NCI-H446 (cell line): ENCODE data around the gene SRRM4.
"Not testable (repeated sequence)": the region's sequence is repeated elsewhere in the genome, so short reads cannot be mapped to it uniquely, and the experiment has no call there.

ENCODE experiments used
- DNase-seq, 2 experiments: peaks; one replicate each; lab custom pipeline; 2025; lab: John Stamatoyannopoulos, UW

The SRRM4 gene, protein sequence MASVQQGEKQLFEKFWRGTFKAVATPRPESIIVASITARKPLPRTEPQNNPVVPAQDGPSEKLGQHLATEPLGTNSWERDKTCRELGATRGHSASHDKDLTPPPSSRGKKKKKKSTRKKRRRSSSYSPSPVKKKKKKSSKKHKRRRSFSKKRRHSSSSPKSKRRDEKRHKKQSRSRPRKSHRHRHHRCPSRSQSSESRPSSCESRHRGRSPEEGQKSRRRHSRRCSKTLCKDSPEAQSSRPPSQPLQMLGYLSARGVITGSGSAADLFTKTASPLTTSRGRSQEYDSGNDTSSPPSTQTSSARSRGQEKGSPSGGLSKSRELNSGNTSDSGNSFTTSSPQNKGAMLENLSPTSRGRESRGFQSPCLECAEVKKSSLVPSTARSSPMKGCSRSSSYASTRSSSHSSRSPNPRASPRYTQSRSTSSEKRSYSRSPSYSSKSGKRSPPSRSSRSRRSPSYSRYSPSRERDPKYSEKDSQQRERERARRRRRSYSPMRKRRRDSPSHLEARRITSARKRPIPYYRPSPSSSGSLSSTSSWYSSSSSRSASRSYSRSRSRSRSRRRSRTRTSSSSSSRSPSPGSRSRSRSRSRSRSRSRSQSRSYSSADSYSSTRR

DNA sequence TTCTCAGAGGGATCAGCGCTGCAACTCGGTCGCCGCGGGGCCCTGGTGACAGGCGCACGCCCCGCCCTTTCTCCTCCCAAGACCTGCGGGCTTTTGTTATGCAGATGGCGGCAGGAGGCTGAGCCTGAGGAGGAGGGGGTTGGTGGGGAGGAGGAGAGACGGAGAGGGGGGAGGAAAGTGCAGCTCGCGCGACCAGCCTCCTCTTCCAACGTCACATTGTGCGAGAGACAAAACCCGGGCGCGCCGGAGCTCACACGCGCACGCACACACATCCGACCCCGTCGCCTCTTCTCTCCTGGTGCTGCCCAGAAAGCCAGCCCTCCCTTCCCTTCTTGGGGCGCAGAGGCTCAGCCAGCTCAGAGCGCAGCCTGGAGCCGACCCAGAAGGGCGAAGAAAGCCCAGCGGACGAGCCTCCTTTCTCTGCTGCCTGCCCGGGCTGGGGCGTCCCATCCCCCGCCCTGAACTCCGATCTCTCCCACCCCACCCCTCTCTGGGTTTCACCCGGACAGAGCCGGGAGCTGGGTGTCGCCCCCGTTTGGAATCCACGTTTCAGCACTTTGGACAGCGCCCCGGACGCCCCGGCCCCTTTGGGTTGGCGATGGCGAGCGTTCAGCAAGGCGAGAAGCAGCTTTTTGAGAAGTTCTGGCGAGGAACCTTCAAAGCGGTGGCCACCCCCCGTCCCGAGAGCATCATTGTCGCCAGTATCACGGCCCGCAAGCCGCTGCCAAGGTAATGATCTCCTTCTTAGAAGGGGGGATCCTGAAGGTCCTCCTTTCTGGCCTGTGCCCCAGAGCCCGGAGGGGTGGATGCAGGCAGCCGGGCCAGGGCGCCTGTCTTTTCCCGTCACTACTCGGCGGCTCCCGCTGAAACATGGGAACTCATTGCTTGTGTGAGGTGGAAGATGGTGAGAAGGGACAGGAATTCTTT, at the start of gene SRRM4:
TSS of gene SRRM4 (plus strand) at position 257 of the 927 bp plus-strand sequence. CDS start at position 599, 342 bp downstream.
- peak; percentile 88 to 91 for DNase-seq

DNA sequence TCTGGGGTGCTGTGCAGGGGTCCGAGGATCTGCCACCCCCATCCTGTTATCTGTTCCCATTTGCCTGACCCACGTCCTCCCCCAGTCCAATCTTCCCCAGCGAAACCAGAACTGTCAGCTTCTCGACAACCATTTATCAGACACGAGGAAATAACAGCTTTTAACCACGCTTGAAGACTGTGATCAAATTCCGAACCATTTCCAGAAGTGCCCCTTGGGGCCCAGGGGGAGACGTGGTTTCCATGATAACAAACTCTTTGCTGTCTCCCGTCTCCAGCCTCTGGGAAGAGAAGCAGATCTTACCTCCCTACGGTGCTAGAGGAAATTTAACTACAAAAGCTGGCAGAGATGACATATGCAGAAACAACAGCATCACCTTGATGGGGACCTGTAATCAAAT, 35.1 kb upstream of the SRRM4 start:
- no peak for DNase-seq

DNA sequence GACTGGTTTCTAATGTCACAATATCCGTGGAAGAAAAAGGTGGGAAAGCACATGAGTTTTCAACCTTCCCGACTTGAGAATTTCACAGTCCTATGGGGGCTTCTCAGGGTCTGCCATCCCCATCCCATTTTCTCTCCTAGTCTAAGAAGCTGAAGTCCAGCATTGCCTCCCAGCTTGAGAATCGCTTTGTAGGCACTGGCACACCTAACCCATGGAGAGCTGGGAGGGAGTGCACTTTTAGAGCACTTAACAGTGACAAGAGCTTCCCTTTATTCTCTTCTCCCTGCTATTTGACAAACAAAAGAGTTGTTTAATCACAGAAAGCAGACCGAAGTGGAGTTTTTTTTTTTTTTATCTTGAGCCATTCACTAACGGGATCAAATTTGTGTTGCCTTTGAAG, 22.8 kb upstream of the SRRM4 start:
- no peak for DNase-seq

DNA sequence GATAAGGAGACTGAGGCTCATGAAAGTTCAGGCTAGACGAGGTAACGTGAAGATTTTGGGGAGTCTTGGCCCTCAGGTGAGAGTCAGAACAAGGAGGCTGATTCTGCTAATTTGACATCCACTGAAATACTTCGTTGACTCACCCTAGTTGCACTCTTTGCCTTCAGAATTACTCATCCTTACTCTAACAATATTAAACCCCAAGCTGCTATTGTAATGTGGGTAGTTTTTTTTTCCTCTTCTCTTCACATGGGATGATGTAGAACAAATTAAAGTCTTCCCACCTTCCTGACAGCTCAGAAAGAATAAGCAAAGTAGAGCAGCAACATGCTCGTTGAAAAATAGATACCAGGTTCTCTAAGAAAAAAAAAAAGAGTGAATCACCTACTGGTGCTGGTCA, 22.0 kb upstream of the SRRM4 start:
- DNase-seq, result no peak

DNA sequence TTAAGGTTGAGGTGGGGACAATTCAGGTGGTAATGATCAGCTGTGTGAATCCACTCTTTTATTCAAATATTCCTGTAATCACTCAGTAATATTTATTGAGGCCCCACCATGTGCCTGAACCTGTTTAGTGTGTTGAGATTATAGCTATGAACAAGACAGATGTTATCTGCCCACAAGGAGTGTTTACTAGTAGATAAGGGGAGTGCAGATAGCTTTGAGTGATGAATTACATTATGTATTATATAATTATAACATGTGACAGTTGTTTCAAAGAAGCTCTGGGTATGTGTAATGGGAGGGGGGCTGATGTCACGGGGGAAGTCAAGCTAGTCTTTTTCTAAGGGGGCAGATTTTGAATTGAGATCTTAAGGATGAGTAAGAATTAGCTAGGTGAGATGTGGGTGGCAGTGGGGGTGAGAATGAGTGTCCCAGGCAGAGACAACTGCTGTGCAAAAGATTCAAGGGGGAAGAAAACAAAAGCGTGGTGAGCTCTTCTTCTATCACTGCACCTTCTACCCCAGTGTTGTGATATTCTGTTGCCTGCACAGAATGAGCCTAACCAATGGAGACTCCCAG, 21.3 kb upstream of the SRRM4 start:
- DNase-seq, result no peak

DNA sequence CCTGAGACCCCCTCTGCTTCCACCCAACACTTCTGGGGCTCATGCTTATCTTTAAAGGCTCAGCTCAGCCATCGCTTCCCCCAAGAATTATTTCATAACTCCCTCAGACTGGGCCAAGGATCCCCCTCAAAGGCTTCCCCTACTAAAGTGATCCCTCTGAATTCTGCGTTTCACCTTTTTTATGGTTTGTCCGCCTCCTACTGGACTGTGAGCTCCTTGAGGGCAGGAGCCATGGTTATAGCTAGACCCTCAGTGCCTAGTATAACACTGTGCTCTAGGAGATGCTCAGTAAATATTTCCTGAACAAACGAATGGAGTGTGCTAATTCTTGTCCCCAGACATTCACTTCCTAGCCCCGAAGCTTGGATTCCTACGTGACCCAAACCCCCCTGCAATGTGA, 20.5 kb upstream of the SRRM4 start:
- DNase-seq, result no peak

DNA sequence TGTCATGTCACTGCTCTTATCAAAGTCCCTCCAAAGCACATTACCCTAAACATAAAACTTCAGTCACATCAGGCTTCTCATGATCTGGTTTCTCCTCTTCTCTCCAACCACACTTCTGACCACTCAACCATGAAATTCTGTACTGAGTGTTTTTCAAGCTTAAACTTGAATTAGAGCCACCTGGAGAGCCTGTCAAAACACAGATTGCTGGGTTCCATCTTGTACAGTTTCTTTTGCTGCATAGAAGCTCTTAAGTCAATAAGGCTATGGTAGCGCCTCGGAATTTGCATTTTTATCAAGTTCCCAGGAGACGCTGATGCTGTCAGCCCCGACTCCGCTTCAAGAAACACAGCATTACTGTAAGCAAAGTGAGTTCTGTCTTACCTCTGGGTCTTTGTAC, 16.4 kb upstream of the SRRM4 start:
- DNase-seq, result no peak

DNA sequence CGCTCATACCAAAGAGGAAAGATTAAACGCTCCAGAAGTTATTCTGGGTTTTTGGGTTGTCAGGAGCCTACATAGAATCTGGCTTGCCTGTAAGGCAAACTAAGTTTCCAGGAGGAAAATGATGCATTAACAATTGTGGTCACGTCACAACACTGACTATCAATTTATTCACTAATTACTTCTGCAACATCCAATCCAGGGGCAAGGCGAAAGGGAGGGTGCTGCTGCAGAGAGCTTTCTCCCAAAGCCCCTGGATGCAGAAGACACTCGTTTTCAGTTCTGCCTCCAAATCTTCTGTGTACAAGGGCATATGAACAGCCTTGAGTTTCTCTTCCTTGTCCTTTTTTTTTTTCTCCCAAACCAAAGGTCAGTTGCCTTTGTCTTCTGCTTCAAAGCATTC, 10.5 kb upstream of the SRRM4 start:
- no peak for DNase-seq

DNA sequence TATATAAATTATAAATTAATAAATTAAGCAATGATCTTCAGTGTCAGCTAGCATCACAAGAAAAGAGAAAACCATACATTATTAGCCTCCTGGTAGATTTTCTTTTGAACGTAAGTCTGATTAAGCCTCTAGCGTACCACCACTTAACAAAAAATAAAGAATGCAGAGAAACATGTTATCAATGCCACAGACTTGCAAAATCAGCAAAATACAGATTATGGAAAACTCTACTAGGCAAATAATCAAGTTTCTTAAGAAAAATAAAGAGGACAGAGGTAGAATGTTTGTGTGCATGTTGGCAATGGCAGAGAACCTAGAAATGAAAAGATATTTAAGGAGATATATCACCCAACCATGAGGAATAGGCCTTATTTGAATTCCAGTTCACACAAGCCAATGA, 8.4 kb upstream of the SRRM4 start:
- no peak for DNase-seq

DNA sequence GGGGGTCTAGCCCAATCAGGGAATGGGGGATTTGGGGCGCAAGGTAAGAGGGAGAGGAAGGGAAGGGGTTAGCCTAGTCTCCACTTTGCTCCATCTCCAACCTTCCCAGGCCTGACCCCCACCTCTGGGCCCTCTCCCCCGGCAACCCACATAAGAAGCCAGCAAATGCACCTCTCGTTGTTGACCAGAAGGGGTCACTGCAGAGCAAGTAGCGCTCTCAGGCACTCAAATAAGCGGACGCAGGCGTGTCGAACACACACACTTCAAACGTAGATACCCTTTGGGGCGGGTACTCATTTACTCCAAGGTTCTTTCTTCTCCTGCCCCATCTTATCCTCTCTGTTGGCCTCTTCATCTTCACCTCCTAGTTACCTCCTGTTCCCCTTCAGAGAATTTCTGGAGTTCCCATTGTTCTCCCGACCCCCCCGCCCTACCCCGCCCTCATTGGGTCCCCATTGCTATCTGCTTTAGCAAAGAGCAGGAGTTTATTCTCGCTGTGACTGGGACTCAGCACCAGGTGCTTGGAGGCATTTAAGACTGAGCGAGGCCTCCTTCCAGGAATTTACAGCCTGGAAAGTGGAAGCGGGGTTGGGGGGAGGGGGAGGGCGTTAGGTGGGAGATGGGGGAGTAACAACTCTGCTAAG, 1.5 kb upstream of the SRRM4 start:
- peak; percentile 72 to 89 for DNase-seq

DNA sequence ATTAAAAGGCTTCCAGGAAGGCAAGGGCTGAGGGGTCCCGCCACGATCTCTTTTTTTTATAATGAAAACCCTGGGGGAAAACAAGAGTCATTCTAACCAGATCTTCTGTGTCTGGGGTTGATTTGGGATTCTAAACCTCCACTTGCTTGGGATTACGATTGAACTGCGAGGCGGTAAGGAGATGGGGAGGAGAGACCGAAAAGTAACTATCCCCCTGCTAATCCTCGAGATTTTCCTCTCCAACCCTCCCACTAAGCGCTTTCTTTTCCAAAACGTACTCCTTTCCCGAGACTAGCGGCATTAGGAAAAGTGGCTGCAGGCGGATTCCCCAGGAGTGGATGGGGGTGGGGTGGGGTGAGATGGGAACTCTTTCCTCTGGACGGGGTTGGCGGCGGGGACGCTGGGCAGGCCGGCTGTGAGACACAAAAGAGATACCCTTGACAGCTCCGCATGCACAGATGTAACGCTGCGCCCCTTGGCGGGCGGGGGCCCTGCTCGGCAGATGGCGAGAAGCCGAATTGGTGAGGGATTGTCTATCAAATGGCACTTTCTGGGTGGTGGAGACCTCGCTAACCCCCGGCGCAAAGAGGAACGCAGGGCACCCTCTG, 830 bp upstream of the SRRM4 start:
- DNase-seq, result peak; percentile 48 to 79

DNA sequence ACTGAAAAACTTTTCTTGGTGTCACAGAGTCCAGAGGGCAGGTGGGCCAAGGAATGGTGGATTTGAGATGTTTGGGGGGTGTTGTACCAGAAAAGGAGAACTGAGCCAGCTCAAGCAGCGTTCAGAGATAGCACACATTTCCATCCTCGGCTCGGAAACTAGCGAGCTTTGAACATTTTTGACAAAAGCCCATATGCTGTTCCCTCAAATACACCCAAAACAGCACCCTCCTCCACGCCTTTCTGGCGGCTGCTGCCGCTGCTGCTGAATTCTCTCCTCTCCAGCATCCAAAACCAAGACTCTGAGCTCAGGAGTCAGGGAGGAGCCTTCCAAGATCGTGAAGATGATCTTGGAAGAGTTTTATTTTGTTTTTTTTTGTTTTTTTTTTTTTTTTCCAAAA, 961 bp downstream of the SRRM4 start:
- DNase-seq, result no peak

DNA sequence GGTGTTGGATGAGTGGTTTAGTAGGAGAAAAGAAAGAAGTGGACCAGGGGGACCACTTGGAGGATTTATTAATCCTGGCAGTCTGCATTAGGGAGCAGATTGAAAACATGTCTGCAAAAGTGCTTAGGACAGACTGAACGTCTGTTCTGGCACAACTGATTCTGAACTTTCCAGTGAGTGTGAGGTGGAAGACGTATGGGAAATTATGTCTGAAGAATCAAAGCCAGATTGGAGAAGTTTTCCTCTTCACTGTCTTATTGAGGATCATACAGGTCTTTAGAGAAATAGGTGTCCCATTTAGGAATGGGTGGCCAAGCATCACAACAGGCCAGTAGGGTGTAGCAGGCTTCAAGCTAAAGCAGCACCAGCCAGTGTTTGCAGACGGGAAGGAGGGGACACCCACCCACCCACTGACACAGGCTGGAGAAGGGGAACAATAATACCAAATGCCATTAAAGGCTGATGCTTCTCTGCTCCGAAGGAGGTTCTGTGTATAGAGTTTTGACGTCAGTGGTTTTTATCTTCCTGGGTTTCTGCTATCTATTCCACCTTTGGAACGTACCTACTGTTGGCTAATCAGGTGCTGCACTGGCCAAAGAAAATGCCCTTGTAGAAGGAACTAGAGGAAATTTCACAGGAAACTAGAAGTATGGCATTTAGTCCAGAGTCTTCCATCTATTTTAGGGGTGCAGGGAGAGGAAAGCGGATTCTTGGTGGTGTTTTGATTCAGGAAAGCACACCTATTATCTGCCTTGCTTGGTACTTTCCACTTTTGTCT, 1.8 kb downstream of the SRRM4 start:
- DNase-seq, result no peak

DNA sequence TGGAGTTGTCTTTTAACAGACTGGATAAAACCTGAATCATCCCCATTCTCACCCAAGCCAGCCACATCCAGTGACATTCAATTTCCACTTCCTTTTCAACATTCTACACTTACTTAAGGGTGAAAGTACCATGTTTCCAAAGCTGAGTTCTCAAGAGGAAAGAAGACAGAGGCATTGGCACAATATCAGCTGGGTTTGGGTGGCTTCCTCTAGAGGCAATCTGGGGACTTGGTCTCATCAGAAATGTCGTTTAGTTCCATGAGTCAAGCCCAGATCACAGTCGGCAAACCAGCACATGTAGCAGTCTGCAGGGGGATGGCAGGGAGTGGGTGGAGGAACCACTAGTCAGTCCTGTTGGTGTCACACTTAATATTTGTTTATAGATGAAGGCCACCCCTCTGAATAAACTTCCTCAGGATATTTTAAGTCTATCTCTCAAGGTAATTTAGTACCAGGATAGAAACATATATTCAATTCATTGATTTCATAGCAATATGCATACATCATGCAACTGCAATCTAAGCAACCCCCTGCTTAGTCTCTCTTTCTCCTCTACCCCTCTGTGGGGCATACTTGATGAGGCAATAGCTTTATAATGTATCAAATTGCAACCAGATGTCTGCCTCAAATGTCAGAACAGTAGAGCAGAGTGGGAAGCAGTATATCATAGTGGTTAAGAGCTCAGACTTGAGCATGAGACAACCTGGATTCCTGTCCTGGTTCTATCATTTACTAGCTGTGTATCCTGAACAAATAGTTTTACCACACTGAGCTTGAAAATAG, 3.0 kb downstream of the SRRM4 start:
- peak in 1 of 2 experiments; percentile 41 for DNase-seq

DNA sequence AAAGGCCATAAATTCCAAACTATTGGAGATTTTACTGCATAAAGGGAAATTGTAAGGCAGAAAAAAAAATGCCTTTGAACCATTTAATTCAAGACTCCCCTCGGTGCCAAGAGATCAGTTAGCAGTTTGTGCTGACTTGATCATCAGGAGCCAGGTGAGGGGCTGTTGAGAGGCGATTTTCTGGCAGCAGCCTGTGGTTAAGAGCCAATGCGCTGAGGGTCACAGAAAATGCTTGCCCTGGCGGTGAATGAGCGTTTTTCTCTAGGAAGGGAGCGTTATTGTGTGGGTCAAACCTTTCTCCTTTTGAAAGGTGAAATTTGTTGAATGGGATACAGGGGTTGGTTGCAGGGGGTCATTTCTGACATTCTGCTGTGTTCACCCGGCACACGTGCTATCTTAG, 4.7 kb downstream of the SRRM4 start:
- DNase-seq, result no peak

DNA sequence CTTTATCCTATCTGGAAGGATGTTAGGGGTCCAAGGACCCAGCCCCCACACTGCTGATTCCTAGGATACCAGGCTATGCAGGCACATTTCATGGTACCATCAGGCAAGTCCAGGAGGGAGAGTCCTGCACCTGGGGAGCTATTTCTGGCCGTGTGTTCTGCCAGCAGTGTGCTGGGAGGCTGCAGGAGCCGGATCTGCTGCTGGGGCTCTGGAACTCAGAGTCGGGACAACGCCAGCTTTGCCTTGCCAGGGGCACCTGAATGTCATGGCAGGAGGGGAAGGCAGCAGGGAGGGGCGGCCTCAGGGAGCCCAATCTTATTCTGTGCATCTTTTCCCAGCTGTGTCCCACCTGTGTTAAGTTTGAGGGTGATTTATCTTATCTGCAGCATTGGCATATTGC, 17.8 kb downstream of the SRRM4 start:
- no peak for DNase-seq

DNA sequence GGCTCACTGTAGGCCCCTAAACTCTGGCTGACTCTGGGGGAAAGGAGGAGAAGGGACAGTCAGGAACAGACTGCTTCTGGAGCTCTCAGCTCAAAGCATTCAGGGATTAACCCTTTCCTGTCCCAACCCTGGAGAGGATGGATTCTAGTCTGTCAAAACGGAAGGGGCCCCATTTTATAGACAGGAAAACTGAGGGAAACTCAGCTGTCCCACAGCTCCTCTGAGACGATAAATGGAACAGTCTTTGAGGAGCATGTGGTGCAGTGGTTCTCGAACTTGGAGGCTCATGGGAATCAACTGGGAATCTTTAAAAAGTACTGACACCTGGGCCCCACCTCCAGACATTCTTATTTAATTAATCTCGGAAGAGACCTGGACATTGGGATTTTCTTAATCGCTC, 23.7 kb downstream of the SRRM4 start:
- DNase-seq, result no peak

DNA sequence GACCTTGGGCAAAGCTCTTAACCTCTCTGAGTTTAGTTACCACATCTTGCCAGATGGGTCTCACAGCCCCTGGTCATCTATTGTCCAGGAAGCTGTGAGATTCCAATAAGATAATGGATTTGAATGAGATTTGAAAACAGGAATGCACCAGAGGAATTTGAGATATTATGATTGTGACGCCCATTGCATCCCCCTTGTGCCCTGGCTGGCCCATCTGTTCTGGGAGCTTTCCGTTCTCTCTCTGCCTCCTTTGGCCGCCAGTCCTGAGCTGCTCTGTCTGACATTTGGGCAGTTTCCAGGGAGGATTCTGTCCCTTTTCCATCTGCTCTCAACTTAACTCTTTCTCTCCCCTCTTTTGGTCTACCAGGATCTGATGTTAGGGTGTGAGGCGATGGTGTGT, 24.6 kb downstream of the SRRM4 start:
- DNase-seq, result peak in 1 of 2 experiments; percentile 80

DNA sequence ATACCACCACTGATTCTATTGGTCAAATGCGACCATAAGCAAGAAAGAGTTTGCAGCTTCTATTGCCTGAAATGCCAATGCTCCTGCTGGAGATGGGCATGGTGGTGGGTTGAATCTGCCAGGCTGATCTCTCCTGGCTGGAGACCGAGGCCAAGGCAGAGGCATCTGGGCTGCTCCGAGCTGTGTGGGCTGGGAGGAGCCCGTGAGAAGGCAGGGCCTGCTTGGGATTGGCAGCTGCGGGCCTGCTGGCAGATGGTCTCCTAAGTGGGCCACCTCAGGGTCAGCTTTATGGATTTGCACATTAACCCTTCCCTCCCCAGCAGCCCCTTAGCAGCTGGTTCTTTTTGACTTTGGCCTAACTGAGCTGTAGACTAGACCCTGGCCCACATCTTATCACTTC, 25.4 kb downstream of the SRRM4 start:
- DNase-seq, result peak; percentile 79 to 94

DNA sequence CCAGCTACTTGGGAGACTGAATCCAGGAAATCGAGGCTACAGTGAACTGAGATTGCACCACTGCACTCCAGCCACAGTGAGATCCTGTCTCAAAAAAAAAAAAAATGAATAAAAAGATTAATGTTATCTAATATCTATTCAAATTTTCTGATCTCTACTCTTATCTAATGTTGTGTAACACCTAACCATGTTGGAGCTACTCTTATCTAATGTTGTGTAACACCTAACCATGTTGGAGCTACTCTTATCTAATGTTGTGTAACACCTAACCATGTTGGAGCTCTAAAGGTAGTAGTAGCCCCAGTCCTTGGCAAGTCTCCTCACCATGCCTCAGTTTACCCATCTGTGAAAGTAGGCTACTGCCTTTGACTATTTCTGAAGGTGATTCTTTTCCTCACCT, 26.9 kb downstream of the SRRM4 start:
- DNase-seq, result not testable (repeated sequence)
